G401.6 (cell line): Measurements from ENCODE around the gene CASZ1.

ENCODE experiments used
- FAIRE-seq: peaks from 2 replicates; lab custom pipeline; 2012; peaks lifted over from hg19 to GRCh38; lab: Jason Lieb, UNC

Gene CASZ1

GRCh38 chr1:10796029-10796944, at the start of gene CASZ1:
Gene CASZ1, minus strand, starts transcription at chr1:10796646. Its CDS starts 102,757 bp downstream, at chr1:10693889.
- no peak for FAIRE-seq

DNA sequence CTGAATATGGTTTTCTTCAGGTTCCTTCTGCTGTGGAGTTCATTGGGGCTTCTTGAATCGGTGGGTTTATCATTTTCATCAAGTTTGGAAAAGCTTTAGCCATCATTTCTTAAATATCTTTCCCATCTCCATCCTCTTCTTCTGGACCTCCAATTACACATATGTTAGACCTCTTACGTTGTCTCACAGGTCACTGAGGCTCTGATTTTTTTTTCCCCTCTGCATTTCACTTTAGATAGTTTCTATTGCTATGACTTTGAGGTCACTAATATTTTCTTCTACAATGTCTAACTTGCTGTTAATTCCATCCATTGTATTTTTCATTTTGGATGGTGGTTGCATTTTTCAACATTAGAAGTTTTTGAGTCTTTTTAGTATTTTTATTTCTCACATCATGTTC, 47.3 kb upstream of the CASZ1 start:
- no peak for FAIRE-seq

DNA sequence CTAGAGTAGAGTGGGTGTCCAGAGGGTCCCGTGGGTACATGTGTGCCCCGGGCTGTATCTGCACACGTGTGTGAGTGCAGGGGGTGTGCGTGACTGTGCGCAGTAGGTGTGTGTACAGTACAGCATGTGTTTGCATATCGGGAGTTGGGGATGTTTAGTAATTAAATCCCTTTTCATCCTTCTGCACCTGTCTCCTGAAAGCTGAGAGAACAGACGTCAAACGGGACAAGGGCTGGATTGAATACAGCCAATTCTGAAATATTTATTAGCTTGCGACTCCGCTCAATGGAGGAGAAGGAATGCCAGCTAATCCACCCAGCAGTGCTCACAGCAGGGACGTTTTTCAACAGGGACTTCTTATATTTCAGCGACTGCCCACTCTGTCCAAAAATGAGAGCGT, 44.7 kb upstream of the CASZ1 start:
- FAIRE-seq = no peak

GRCh38 chr1:10839188-10839770, 42.8 kb upstream of the CASZ1 start:
- FAIRE-seq = no peak

GRCh38 chr1:10838541-10838940, 42.1 kb upstream of the CASZ1 start:
- no peak for FAIRE-seq

DNA sequence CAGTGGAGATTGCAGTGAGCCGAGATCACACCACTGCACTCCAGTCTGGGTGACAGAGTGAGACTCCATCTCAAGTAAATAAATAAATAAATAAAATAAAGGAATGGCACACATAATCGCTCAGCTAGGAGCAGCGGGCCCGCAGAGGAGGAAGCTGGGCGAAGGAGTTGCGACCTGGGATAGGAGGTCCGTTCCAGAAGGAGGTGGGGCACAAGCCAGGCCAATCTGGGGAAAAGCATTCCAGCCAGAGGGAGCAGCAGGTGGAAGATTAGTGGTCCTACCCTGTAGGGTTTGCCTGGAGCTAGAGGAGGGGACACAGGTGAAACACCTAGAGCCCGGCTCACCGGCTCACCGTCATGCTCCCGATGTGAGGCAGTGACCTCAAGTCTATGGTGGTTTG, 40.3 kb upstream of the CASZ1 start:
- FAIRE-seq = no peak

GRCh38 chr1:10835822-10836421, 39.5 kb upstream of the CASZ1 start:
- no peak for FAIRE-seq

DNA sequence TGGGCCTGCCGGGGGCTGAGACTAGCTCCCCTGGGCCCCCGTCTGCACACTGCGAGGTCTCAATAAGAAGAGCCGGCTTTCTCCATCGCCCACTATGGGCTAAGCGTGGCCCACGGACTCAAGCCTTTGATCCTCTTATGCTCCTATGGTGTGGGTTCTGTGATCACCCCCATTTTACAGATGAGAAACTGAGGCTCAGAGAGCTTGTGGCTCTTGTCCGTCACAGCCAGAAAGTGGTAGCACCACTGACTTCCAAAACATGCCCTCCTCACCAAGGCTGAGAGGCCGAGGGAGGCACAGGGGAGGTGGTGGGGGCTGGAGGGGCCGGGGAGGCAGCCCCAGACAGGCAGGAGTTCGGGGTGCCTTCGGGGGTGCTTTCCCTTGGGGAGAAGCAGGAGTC, 39.0 kb upstream of the CASZ1 start:
- FAIRE-seq = no peak

GRCh38 chr1:10834770-10835412, 38.4 kb upstream of the CASZ1 start:
- no peak for FAIRE-seq

DNA sequence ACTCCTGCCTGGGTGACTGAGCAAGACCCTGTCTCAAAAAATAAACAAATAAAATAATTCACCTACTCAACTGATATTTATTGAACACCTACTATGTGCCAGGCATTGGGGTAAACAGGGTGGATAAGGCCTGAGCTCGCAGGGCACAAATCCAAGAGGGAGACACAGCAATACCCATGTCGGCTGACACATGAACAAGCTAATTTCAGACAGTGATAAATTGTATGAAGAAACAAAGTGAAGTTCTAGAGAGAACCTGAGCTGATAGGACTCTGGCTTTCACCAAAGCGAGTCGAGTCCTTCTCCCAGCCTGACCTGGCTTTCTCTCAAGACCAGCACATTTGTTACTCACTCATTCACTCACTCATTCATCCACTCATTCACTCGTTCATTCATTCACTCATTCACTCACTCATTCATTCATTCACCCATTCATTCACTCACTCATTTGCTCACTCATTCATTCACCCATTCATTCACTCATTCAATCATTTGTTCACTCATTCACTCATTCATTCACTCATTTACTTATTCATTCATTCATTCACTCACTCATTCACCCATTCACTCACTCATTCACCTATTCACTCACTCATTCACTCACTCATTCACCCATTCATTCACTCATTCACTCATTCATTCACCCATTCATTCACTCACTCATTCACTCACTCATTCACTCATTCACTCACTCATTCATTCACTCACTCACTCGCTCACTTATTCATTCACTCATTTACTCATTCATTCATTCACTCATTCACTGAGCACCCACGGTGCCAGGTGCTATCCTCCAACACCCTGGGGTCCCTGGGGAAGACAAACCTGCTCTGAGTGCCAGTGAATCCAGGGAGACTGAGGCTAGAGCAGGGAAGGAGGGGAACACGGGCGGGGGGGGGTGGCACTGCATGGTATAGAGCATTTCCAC, 37.4 kb upstream of the CASZ1 start:
- no peak for FAIRE-seq

DNA sequence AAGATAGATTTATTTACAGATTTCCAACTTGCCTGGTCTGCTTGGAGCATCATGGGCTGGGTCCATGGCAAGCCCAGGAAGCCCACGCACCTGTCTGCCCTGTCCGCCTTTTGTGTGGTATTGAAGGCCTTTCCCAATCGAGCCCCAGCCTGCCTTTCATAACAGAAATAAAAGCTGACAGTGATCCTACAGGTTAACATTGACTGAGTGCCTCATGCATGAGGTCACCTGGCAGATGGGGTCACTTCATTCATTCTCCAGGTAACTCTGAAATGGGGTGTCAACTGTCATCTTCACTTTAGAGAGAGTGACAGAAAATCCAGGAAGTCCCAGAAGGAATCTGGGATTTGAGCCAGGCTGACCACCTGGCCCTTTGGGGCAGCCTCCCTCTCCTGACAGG, 36.3 kb upstream of the CASZ1 start:
- no peak for FAIRE-seq

DNA sequence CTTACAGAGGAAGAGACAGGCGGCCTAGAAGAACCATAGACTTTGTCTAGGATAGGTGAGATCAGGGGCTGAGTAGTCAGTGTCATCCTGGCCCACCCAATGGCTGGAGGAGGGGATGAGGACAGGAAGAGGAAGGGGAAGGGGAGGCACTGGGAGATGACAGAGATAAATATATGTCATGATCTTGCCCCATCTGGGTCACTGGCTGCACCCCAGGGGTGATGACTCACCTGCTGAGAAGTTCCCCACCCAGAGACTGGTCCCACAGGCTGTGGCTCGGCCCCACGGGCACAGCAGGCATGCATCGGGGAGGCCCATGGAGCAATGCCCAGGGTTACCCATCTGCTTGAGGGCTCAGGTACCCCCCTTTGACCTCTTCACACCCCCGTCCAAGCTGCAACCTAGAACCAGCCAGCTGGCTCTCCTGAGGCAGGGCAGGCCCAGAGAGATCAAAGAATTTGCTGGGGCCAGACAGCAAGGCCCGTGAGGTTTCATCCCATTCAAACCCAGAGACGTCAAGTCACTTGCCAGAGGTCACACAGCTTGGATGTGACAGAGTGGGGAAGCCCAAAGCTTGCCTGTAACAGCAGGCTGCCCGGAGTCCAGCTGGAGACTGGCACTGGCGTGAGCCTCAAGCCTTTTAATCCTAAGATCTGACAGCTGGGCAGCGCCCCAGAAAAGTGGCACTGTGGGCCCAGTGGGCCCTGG, 34.7 kb upstream of the CASZ1 start:
- FAIRE-seq = no peak

- FAIRE-seq = no peak
These were observed 33.6 kb upstream of the CASZ1 start for GRCh38 chr1:10829965-10830515.

- no peak for FAIRE-seq
These were observed 32.8 kb upstream of the CASZ1 start for GRCh38 chr1:10829067-10829818.

- no peak for FAIRE-seq
These were observed 31.2 kb upstream of the CASZ1 start for GRCh38 chr1:10827377-10828333.

GRCh38 chr1:10825592-10825991, 29.1 kb upstream of the CASZ1 start:
- FAIRE-seq = no peak

DNA sequence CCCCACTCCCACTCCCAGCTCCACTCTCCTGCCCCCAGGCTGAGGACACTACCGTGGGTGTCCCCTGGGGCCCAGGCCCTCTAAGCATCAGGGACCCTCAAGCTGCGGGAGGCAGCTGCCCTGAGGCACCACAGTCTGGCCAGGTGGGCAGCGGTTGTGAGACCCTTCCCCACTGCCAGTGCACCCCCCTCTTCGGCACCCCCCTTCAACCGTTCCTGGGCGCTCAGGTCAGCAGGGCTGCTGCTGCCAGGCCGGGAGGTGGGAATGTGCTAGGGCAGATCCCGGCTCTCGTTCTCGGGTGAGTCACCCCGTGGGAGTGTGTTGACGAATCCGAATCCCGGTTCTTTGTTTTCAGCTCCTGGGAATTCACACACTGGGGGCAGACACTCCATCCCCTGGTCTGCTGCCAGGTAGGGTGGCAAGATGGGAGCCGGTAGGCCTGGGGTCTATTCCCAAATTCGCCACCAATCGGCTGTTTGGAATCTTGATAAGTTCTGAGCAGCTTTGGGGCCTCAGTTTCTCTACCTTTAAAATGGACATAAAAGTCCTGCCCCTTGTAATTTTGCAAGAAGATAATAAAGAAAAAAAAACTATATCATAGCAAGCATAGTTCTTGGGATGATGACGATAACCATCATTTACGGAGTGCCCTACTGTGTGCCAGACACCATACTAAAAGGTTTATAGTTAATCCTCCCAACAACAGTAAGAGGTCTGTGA, 28.5 kb upstream of the CASZ1 start:
- FAIRE-seq = no peak

DNA sequence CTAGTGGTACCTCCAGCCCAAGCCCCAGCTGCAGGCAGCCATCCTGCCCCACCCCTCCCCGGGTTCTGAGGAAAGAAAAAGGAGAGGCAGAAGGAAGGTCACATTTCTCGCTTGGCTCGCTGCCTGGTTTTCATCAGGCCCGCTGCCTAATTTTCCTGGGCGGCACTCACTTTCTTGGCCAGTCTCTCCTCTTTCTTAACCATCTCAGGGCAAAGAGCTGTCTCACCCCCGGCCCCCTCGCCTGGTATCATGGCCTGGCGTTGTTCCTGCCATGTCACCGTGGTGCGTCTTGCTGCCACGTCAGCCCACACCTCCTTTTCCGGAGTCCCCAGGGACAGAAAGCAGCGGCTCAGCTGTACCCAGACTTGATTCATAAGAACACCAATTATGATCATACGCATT, 26.6 kb upstream of the CASZ1 start:
- no peak for FAIRE-seq
